NCI-H1436 treated with DMSO at 0.1 percent for 48 hours (cell line): ENCODE data around the gene OR14I1.
"Not testable (repeated sequence)": the region's sequence is repeated elsewhere in the genome, so short reads cannot be mapped to it uniquely, and the experiment has no call there.

Source experiments
- DNase-seq: peaks from one replicate; lab custom pipeline; 2025; lab: John Stamatoyannopoulos, UW

The OR14I1 gene

GRCh38 chr1:248688527-248689298, 13.9 kb downstream of the OR14I1 start:
- DNase-seq: no peak

GRCh38 chr1:248686815-248687214, 15.8 kb downstream of the OR14I1 start:
- DNase-seq: no peak

- no peak for DNase-seq
These were observed 20.9 kb downstream of the OR14I1 start for GRCh38 chr1:248681651-248682050.

GRCh38 chr1:248670003-248670402, 32.6 kb downstream of the OR14I1 start:
- no peak for DNase-seq

- DNase-seq: not testable (repeated sequence)
These were observed 38.9 kb downstream of the OR14I1 start for GRCh38 chr1:248663453-248664328.

- DNase-seq: not testable (repeated sequence)
These were observed 45.8 kb downstream of the OR14I1 start for GRCh38 chr1:248656797-248657196.

- DNase-seq: not testable (repeated sequence)
These were observed 47.2 kb downstream of the OR14I1 start, which contains the start of gene OR2T27 for GRCh38 chr1:248655354-248655753. Gene OR2T27, minus strand, starts transcription at chr1:248655528. Its CDS starts 4,644 bp downstream, at chr1:248650884.
